ENCODE results near the gene GIPC3. TPM values are rescaled to one million over a fixed set of nuclear protein-coding genes. Genes with fewer than 3 reads are reported as not detected.

Gene GIPC3
- total and polyA plus RNA-seq, 2 experiments from 2014 or later = 0.48 to 0.59 TPM

DNA sequence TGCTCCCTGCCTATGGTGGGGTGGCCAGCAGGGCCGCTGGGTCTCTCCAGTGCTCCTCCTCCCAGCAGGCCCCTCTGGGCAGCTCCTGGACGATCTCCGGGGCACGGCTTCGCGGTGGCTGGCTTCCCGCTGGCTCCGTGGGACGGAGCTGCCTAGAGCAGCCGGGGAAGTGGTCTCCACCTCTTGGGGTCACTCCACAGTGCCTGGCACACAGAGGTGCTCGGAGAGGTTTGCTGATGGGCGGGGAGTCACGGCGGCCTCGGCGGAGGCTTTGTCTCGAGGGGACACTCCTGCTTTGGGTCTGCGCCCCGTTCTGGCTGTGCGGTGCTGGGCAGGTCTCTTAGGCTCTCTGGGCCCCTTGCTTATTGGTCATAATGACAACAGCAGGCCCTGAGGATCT is 51.2 kb downstream of the GIPC3 start:
- no peak for ATAC-seq
- peaks cover 13% of the 10 kb centered on the region for H3K36me3 Mint-ChIP-seq (ENCODE audit: low read depth)
- no peaks in the 10 kb centered on the region for H3K9me2 ChIP-seq (ENCODE audit: insufficient read depth)
- H3K27ac ChIP-seq (ENCODE audit: low read depth) = no peak overlapping the region
- no peaks in the 10 kb centered on the region for H4K20me1 ChIP-seq (replicated peaks; ENCODE audit: insufficient read depth)
- no peak for DNase-seq (ENCODE audit: low spot score)
- H3K27me3 ChIP-seq (ENCODE audit: insufficient read depth) = no peaks in the 10 kb centered on the region
- no peaks in the 10 kb centered on the region for H3K9me3 Mint-ChIP-seq
- H3K4me2 ChIP-seq = no peak overlapping the region
- TF ChIP-seq CTCF (conservative IDR thresholded peaks at IDR 0.05; ENCODE audit: low read depth in 2 of 2) = no peak
- TF ChIP-seq POLR2AphosphoS5 (IDR thresholded peaks at IDR 0.05; ENCODE audit: low read depth) = no peak
- TF ChIP-seq ETS1 (IDR thresholded peaks at IDR 0.05) = no peak
- no peak for TF ChIP-seq STAT1 (IDR thresholded peaks at IDR 0.05; ENCODE audit: unreplicated experiment)
- TF ChIP-seq ZNF462 (CRISPR knock-in tag; IDR thresholded peaks at IDR 0.05) = no peak
- TF ChIP-seq JUNB (IDR thresholded peaks at IDR 0.05; ENCODE audit: unreplicated experiment) = no peak
- no peak for TF ChIP-seq ZNF114 (CRISPR knock-in tag; IDR thresholded peaks at IDR 0.05)
- TF ChIP-seq CREB1 (CRISPR knock-in tag; IDR thresholded peaks at IDR 0.05; ENCODE audit: low read depth) = no peak
- no peak for TF ChIP-seq ZNF331 (CRISPR knock-in tag; IDR thresholded peaks at IDR 0.05; ENCODE audit: low read depth)
- TF ChIP-seq EZH2phosphoT487 (IDR thresholded peaks at IDR 0.05; ENCODE audit: unreplicated experiment) = no peak
- TF ChIP-seq, protein P1, sequence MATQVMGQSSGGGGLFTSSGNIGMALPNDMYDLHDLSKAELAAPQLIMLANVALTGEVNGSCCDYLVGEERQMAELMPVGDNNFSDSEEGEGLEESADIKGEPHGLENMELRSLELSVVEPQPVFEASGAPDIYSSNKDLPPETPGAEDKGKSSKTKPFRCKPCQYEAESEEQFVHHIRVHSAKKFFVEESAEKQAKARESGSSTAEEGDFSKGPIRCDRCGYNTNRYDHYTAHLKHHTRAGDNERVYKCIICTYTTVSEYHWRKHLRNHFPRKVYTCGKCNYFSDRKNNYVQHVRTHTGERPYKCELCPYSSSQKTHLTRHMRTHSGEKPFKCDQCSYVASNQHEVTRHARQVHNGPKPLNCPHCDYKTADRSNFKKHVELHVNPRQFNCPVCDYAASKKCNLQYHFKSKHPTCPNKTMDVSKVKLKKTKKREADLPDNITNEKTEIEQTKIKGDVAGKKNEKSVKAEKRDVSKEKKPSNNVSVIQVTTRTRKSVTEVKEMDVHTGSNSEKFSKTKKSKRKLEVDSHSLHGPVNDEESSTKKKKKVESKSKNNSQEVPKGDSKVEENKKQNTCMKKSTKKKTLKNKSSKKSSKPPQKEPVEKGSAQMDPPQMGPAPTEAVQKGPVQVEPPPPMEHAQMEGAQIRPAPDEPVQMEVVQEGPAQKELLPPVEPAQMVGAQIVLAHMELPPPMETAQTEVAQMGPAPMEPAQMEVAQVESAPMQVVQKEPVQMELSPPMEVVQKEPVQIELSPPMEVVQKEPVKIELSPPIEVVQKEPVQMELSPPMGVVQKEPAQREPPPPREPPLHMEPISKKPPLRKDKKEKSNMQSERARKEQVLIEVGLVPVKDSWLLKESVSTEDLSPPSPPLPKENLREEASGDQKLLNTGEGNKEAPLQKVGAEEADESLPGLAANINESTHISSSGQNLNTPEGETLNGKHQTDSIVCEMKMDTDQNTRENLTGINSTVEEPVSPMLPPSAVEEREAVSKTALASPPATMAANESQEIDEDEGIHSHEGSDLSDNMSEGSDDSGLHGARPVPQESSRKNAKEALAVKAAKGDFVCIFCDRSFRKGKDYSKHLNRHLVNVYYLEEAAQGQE (IDR thresholded peaks at IDR 0.05; ENCODE audit: unreplicated experiment) = no peak
- no peak for TF ChIP-seq EZH2 (IDR thresholded peaks at IDR 0.05; ENCODE audit: low read depth, unreplicated experiment)
- no peak for TF ChIP-seq NANOG (IDR thresholded peaks at IDR 0.05; ENCODE audit: borderline replicate concordance)
- no peak overlapping the region for H2AFZ ChIP-seq
- no peaks in the 10 kb centered on the region for H3F3A ChIP-seq (replicated peaks; ENCODE audit: low read depth)
- H3K4me1 ChIP-seq (ENCODE audit: insufficient read depth) = no peaks in the 10 kb centered on the region
- no peaks in the 10 kb centered on the region for H3K79me2 ChIP-seq (replicated peaks; ENCODE audit: insufficient read depth)
- no peak overlapping the region for H3K4me3 ChIP-seq
- H3K4me3 Mint-ChIP-seq = no peak overlapping the region
- no peak overlapping the region for H3K27ac Mint-ChIP-seq
- H3K27me3 Mint-ChIP-seq (ENCODE audit: insufficient read depth, low read depth, poor library complexity) = peaks cover 5% of the 10 kb centered on the region
- H3K36me3 ChIP-seq (ENCODE audit: insufficient read depth) = no peaks in the 10 kb centered on the region
- no peaks in the 10 kb centered on the region for H3K4me1 Mint-ChIP-seq
